Right kidney (tissue), 1 donor: ENCODE measurements around the gene CTBP2.

Source experiments
- DNase-seq: peaks from one replicate; pipeline ENCODE4 v3.0.0-alpha.2; 2016

Gene CTBP2

DNA sequence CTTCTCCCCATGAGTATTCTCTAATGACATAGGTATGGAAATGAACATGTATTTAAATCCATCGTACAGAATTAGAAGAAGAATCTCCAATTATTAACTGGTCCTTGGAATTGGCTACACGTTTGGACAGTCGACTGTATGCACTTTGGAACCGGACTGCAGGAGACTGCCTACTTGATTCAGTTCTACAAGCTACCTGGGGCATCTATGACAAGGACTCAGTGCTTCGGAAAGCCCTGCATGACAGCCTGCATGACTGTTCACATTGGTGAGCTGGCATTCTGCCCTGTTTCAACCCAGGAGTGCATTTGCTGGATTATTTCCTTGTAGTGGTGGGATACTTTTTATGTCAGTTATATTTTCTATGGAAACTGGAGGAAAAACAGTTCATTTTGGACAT lies 186.2 kb downstream of the CTBP2 start:
- no peak for DNase-seq

DNA sequence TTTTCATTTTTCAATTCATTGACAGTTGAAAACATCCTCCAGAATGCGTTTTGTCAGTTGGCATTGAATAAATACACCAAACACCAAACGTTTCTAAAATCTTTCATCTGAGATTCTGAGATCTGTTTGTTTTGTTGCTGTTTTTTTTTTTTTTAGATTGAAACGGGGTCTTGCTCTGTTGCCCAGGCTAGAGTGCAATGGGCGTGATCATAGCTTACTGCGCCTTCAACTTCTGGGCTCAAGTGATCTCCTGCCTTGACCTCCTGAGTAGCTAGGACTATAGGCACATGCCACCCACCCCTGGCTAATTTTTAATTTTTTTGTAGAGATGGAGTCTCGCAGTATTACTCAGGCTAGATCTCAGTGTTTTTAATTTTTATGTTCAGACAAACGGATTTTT lies 187.7 kb downstream of the CTBP2 start:
- no peak for DNase-seq

DNA sequence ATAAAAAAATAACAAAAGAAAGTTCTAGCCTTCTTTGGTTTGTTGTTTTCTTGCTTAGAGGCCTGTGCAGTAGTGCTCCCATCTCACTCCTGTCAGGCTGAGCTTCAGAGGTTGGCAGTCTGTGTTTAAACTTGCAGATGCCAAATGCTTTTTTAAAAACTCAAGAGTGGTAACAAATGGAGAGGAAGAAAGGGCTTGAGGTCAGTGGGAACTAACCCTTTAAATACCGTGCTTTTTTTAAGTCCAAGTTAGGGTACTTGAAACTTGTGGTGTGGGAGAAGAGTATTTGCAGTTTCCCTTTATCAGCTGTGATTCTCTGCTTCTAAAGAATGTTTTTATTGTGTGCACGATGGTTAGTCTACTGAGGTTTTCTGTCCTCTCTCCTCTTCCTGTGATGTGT lies 189.1 kb downstream of the CTBP2 start:
- no peak for DNase-seq

DNA sequence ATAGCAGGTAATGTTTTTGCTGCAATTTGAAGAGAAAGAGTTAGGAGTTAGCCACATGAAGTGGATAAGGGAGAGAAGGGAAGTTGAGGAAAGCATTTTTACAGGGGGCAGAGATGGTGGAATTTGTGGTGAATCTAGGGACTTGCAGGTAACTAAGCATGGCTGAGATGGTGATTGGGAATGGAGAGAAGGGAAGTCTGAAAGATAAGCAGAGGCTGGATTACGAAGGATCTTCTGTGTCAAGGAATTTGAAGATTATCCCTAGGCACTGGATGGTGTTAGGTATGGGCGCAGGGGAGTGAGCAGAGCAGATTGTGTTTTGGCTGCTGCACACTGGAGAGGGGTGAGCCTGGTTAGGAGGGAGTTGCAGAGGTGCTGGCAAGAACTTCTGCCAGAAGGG lies 193.1 kb downstream of the CTBP2 start:
- no peak for DNase-seq

DNA sequence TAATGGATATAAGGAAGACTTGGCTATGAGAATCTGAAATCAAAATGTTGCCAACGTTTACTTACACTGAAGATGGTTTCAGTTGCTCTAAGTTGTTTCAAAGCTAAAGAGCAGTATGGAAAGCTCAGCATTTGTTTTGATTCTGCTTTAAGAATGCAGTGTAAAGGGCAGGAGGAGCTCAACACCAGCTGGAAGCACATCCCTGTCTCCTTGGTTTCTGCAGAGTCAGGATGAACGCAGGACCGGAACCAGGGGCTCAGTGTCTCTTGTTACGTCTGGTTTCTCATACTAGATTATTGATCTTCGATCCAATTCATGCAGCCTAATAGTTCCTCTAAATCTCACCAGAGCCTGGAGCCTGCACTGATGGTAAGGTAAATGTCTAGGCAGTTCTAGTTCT lies 194.4 kb downstream of the CTBP2 start:
- DNase-seq: no peak

DNA sequence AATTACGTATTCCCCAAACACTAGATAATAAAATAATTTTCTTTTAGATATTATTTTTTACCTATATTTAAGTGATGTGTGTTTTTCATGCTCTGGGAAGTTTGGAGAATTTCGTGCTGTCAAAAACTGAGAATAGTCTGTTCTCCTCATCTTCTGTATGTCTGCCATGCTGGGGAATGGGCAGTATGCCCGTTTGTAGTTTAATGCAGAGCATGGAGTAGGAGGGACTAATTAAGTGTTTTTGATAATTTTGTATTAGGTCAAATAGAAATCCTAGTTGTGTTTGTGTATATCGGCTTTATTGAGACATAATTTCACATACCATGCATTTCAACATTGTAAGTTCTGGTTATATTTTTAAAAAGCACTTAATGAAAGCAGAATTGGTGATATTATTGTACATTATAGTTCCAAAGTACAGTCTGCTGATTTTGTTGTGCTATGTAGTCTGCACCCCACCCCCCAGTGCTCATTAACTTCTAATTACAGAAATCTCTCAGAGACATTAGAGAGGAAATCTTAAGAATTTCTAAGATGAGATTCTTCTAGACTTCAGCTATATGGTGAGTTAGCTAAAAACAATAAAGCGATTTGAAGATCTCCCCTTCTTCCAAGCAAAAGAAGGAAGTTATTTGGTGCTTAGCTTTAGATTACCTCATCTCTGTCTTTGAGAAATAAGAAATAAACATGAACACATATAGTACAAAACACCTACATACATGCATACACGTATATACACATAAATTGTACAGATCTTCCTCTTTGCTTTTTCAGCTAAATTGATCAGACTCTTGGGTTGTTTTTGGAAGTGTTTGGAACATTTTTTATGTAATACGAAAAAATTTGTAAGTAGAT lies 196.3 kb downstream of the CTBP2 start:
- DNase-seq: no peak

DNA sequence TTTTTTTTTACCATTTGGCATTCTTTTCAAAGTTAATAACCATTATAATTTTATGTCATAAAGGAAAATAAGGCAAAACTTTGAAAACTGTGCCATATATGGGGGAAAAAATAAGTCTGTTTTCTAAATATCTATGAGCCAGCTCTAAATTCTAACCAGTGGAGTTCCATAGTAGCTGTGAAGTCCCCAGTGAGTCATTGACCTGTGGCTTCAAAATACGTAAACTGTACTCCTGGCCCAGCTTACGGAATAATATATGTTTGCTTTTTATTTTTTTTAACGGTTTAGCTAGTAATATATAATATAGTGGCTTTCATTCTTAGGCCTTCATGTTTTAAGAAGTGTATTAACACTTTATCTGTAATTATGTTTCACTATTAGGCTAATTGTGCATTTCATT lies 197.9 kb downstream of the CTBP2 start:
- no peak for DNase-seq

DNA sequence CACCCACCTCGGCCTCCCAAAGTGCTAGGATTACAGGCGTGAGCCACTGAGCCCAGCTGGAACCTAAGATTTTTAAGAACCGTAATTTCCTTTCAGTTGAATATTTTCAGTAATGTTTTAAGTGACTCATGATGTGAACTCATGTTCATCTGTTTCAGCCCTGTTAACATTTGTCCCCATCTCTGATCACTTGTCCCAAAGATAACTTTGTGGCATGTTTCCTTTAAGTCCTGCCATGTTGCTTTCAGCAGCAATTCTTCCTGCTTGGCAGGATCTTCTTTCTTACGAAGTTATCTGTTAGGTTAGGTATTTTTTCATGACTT lies 199.2 kb downstream of the CTBP2 start:
- no peak for DNase-seq

DNA sequence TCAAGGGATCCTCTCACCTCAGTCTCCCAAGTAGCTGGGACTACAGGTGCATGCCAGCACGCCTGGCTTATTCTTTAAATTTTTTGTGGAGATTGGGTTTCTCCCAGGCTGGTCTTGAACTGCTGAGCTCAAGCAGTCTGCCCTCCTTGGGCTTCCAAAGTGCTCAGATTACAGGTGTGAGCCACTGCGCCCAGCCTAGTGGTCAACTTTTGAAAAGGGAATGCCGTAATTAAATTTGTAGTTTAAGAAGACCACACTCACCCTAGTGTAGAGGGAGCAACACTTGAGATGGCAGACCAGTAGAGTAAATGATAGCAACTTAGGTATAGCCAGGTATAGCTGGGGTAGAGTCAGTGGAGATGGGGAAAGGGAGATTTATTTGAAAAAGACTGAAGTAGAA lies 200.8 kb downstream of the CTBP2 start:
- no peak for DNase-seq

DNA sequence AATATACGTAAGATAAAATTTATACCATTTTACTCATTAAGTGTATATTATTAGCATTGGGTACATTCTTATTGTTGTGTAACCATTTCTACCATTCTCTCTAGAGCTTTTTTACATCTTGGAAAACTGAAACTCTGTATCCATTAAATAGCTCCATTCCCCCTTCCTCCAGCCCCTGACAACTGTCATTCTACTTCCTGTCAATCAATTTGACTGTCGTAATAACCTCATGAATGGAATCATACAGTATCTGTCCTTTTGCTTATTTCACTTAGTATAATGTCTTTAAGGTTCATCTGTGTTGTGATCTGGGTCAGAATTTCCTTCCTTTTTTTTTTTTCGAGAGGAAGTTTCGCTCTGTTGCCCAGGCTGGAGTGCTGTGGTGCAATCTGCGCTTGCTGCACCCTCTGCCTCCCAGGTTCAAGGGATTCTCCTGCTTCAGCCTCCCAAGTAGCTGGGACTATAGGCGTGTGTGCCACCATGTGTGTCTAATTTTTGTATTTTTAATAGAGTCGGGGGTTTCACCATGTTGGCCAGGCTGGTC lies 202.9 kb downstream of the CTBP2 start:
- no peak for DNase-seq

DNA sequence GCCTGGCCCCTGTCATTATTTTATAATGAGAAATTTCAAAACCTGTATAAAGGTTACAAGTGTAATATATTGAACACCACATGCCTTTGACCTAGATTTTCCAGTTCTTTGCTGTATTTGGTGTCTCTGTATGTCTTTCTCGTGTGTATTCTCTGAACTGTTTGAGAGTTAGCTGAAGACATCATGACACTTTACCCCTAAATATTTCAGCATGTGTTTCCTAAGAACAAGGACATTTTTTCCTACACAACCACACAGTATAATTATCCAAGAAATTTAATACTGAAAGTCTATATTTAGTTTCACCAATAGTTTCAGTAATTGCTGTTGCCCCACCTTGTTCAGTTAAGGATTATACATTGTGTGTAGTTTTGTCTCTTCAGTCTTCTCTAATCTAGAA lies 203.6 kb downstream of the CTBP2 start:
- DNase-seq: no peak

DNA sequence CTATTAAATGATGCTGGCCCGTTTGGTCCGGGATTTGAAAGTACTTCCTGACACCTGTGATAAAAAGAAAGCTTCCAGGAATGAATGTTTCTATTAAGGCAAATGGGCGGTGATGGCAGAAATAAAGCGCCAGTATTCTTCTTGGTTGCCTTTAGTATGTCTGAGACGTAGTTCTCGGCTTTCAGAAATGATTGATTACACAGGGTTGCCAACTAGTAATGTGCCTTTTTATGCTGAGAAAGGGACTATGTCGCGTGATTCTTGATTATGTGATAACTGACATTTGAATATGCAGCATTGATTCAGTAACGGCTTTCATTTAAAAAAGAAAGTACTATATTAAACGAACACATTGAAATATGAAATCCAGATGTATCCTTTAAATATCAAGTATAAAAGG lies 204.5 kb downstream of the CTBP2 start:
- no peak for DNase-seq

DNA sequence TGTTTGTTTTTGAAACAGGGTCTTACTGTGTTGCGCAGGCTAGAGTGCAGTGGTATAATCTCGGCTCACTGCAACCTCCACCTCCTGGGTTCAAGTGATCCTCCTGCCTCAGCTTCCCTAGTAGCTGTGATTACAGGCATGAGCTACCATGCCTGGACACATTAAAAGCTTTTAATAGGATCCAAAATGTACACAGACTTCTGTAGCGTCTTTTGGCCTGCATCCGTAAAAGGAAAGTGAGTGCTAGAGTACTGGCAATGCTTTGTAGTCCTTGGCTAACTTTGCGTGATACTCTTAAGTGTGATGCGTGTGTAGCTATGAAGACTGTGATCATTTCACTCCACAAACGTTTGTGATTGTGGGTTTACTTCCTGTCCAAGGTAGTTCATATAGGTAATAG lies 205.1 kb downstream of the CTBP2 start:
- DNase-seq: no peak

DNA sequence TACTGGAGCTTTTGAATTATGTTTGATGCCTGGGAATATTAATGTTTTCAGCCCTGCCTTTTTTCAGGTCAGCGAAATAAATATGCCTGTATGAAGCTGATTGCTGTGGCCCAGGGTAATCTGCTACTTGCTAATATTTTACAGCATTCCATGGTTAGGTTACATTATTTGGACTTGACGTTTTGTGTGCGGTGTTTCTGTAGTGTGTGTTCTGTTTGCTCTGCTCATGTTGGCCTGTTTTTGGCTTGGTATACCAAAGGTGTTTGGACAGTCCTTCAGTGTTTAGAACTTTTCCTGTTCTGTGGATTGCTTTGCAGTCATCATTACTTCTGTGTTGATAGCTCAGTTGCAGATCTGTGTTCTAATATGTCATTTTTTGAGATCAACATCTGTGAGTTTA lies 206.9 kb downstream of the CTBP2 start:
- no peak for DNase-seq

DNA sequence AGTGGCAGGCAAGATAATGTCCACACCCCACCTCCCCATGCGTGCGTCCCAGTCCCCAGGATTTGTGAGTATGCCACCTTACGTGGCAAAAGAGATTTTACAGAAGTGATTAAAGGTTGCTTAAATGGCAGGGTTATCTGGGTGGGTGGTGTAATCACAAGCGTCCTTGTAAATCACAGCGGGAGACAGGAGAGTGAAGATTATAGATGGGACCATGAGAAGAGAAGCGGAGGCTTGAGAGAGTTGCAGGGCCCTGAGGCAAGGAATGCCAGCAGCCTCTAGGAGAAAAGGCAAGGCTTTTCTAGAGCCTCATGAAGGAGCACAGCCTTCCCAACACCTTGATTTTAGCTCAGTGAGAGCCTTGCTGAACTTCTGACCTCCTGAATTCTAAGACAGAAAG lies 208.2 kb downstream of the CTBP2 start:
- DNase-seq: no peak

DNA sequence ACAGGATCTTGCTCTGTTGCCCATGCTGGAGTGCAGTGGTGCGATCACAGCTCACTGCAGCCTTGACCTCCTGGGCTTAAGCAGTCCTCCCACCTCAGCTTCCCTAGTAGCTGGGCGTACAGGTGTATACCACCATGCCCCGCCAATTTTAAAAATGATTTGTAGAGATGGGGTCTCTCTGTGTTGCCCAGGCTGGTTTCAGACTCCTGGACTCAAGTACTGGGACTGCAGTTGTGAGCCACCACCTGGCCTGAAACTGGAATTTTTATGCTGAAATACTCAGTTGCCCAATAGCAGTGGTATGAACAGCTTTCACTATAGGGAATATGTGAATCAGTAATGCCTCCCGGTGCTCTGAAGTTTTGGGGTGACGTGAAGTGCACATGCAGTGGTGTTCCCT lies 210.8 kb downstream of the CTBP2 start:
- no peak for DNase-seq

DNA sequence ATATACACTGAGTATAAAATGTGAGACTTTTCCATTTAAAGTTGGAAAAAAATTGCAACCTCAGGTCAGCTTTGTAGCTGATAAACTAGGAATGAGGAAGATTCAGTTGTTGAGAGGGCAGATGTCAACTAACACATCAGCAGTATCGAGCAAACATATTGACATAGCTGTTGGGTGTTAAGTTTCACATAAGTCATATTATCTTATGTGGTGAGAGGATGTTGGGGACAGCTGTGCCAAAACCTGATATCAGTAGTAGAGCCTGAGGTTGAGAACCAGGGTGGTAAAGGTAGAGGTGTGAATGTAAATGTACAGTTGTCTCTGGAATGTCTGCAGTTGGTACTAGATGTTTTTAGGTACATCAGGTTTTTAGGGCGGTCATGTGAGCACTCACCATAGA lies 213.4 kb downstream of the CTBP2 start:
- DNase-seq: no peak

DNA sequence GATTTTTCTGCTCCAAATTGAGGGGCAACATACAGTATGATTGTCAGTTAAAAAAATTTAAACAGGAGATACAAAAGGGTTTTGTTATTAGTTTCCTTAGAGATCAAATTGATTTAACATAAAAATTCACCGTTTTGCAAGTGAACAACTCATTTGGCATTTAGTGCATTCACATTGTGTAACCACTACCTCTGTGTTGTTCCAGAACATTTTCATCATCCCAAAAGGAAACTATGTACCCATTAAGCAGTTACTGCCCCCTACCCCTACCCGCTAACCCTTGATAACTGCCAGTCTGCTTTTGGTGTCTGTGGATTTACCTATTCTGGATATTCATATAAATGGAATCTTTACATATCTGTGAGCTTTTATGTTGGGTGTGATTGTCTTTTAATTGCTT lies 215.4 kb downstream of the CTBP2 start:
- no peak for DNase-seq

DNA sequence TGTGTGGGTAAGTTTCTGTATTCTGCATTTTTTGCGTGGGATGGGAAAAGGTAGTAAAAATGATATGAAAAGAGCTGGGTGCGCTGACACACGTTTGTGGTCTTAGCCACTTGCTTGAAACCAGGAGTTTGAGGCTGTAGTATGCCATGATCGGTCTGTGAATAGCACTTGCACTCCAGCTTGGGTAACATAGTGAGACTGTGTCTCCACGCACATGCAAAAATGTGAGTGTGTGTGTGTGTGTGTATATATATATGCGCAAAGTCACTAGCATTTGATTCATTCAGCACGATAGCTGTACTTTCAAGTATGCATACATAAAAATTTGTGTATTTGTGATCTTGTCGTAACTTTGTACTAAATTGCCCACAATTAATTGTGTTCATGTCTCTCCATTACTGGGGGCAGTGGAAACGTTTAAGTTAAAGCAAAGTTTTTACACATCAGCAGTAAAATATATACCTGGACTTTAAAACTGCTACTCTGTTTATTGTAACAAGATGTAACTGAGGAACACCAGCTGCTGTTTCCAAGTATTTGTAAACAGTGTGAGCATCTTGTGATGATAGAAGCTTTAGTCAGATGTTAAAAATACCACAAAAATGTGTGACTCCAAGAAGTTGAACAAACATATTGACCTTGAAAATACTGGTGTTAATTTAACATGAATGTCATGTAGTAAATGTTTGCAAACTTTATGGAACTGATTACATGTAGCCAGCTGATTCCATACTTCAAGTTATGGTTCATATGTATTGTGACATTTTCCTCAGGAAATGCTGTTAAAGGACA lies 216.9 kb downstream of the CTBP2 start:
- DNase-seq: no peak

DNA sequence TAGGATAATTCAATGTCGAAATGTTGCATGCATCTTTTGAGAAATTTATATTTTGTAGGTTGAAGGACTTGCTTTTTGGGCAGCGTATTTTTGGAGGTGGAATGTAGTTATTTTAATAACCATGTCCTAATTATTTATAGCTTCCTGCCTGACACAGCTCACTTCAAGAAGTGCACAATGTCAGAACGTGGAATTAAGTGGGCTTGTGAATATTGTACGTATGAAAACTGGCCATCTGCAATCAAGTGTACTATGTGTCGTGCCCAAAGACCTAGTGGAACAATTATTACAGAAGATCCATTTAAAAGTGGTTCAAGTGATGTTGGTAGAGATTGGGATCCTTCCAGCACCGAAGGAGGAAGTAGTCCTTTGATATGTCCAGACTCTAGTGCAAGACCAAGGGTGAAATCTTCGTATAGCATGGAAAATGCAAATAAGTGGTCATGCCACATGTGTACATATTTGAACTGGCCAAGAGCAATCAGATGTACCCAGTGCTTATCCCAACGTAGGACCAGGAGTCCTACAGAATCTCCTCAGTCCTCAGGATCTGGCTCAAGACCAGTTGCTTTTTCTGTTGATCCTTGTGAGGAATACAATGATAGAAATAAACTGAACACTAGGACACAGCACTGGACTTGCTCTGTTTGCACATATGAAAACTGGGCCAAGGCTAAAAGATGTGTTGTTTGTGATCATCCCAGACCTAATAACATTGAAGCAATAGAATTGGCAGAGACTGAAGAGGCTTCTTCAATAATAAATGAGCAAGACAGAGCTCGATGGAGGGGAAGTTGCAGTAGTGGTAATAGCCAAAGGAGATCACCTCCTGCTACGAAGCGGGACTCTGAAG lies 217.8 kb downstream of the CTBP2 start:
- no peak for DNase-seq

DNA sequence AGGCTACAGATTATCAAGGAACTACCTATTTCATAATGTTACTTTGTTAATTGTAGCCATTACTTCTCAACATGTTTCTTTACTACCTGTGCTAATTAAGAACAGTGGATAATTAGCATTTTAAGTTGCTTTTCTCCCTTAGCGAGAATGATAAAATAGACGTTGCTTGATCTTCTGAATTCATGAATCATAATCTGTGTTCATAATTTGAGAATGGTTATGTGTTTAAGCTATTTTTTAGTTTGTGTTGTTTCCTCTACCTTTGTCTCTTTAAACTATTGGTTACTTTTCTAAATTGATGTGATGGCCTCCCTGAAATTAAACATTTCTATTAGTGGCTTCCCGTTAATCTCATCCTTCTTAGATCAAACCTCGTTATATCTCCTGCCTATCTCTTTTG lies 218.5 kb downstream of the CTBP2 start, which contains the start of gene ZRANB1:
Gene ZRANB1 (plus strand): TSS at position 301 of the 400 bp plus-strand sequence. CDS start 371 bp downstream, outside the sequence.
- DNase-seq: no peak

DNA sequence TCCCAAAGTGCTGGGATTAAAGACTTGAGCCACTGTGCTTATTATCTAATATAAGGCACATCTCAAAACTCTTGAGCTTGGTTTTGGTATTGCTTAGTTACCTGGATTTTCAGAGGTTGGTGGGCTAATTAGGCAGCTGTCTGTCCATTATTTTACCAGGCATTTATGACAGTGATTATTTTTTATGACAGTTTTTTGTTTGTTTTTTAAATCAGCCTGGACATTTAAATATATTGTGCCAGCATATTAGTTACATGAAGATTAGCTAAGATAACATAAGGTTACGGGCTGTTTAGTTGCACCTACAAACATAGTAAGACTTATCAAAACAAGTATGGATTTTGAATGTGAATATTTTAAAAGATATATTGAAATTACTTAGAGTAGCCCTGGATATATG lies 221.1 kb downstream of the CTBP2 start:
- no peak for DNase-seq

DNA sequence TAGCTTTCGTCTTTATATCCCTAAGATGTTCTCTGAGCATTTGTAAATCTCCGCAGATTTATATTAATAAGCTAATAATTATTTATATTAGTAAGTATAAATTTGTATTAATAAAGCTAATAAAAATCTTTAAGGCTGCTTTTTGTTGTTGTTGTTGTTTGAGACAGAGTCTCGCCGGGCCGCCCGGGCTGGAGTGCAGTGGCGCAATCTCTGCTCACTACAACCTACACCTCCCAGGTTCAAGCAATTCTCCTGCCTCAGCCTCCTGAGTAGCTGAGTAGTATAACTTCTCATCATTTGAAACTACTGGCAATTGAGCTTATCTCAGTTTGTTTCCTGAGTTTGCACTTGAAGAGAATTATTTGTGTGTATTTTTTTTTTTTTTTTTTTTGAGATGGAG lies 223.6 kb downstream of the CTBP2 start:
- no peak for DNase-seq
